ENCODE measurements around the gene ANKRD53. TPM values are rescaled to one million over a fixed set of nuclear protein-coding genes. Genes with fewer than 3 reads are reported as not detected.
A peak's percentile ranks its signal among the peaks of the same experiment; 100 is the strongest.

The ANKRD53 gene
- total and polyA plus RNA-seq, 2 donors (not counting 3 experiments of a cell fraction or from before 2014, with no cell fraction given) = 1.3 to 1.4 TPM

DNA sequence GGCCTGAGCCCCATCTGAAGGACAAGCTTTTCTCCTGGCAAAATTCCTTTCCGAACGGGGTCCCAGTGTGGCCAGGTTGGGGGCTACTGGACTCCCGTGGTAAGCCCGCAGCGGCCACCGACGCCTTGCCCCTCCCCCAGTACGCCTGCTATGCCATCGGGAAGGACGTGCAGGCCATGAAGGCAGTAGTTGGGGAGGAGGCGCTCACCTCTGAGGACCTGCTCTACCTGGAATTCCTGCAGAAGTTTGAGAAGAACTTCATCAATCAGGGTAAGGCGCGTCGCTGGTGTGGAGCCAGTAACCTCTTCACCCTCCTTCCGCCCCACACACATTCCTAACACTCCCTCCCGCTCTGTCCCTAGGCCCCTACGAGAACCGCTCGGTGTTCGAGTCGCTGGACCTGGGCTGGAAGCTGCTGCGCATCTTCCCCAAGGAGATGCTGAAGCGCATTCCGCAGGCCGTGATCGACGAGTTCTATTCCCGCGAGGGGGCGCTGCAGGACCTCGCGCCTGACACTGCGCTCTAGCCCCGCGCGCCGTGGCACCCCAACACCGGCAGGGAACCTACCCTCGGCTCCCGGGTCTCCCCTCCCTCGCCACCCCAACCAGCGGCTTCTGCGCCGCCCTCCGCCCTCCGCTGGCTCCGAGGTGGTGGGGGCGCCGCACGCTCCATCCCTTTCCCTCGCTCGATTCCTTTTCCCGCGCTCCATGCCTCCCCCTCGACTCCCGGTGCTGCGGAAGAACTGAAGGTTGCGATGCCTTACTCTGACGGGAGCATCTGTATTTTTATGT lies 13.6 kb upstream of the ANKRD53 start:
- Histone ChIP-seq H3K4me1 (ENCODE audit: control insufficient read depth, extremely low read depth, insufficient read depth, low read length) (peaks cover 2% of the 10 kb centered on the region), H3K36me3 (ENCODE audit: control insufficient read depth in 2 of 2, extremely low read depth in 1 of 2, insufficient read depth in 2 of 2, low read length in 2 of 2) (no peaks in the 10 kb centered on the region), H2AFZ (ENCODE audit: low read depth, low read length) (peak overlapping the region; percentile 60), H3K27ac (ENCODE audit: insufficient read depth, low read depth, low read length) (no peak overlapping the region), H3K4me2 (ENCODE audit: insufficient read depth, low read length) (peak overlapping the region; percentile 42), H3K9me1 (replicated peaks; ENCODE audit: control insufficient read depth, extremely low read depth, insufficient read depth, low read length) (no peaks in the 10 kb centered on the region), H3K27me3 (ENCODE audit: control insufficient read depth in 2 of 2, insufficient read depth in 2 of 2, low read length in 2 of 2) (peaks cover 20 to 30% of the 10 kb centered on the region in 2 experiments), H3K9ac (replicated peaks; ENCODE audit: extremely low read depth, insufficient read depth, low read length) (no peak overlapping the region), H3K4me3 (replicated peaks in 1 of 3; ENCODE audit: insufficient read depth in 1 of 3, low read depth in 1 of 3, low read length in 3 of 3) (peak overlapping the region; percentile 19 to 37 (median 24)), H4K20me1 (replicated peaks; ENCODE audit: control insufficient read depth, extremely low read depth, insufficient read depth, low read length) (no peaks in the 10 kb centered on the region), H3K79me2 (ENCODE audit: control insufficient read depth, insufficient read depth, low read length) (no peaks in the 10 kb centered on the region), H3K9me3 (replicated peaks; ENCODE audit: control insufficient read depth, insufficient read depth, low read length) (no peaks in the 10 kb centered on the region)
- POLR2A ChIA-PET = no interaction called here
- TF ChIP-seq, protein P1, sequence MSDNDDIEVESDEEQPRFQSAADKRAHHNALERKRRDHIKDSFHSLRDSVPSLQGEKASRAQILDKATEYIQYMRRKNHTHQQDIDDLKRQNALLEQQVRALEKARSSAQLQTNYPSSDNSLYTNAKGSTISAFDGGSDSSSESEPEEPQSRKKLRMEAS (IDR thresholded peaks at IDR 0.05; ENCODE audit: insufficient read depth, insufficient read length) = no peak
- TF ChIP-seq POLR2AphosphoS5 (IDR thresholded peaks at IDR 0.05; ENCODE audit: insufficient read depth, low read depth, low read length) (no peak), MYC (IDR thresholded peaks at IDR 0.05; ENCODE audit: low read depth, low read length) (no peak), FOS (IDR thresholded peaks at IDR 0.05; ENCODE audit: borderline replicate concordance, insufficient read depth, low read length) (no peak), CTCF (IDR thresholded peaks at IDR 0.05; ENCODE audit: extremely low read depth in 1 of 2, insufficient read depth in 1 of 2, low read depth in 1 of 2, low read length in 2 of 2) (peak; percentile 88 to 90), GATA2 (IDR thresholded peaks at IDR 0.05; ENCODE audit: insufficient read depth, insufficient read length, low read depth, low read length) (no peak)
- dilution Hi-C loops (cut with MboI; ENCODE audit: extremely low pct_ligation_motif_present, low sequenced_read_pairs) (no loop called here), intact Hi-C loops (cut with micrococcal nuclease) (loop anchor here (1.0 to 2.0 kb wide), 3 partner anchors 13 to 37 kb away; partner anchors contain the start of gene TEX261)
- BruUV-seq (replicated peaks) = no TSS peak
- FAIRE-seq (peak; percentile 77), DNase-seq (ENCODE audit: low read depth, low spot score) (peak; percentile 56)
- CTCF ChIA-PET = interaction anchor here (0.6 to 10.3 kb wide), 28 partner anchors 9 to 660 kb away, joined by 3 to 84 read pairs (median 4); partner anchors contain the start of genes ANKRD53, ATP6V1B1 and NAGK

Measured in endothelial cell of umbilical vein (primary cell).